RWPE2 (cell line): ENCODE data around the gene ANO6.

Source experiments
- ATAC-seq: fragments of 200-7000 bp; cut with Tn5 transposase; 3 replicates; pipeline ENCODE4 v1.9.1; 2021; ENCODE audit warnings: low read depth
- DNase-seq: peaks from one replicate; pipeline ENCODE4 v3.0.0-alpha.2; 2020; ENCODE audit warnings: low spot score
- H3K27ac ChIP-seq: fragments of 450-650 bp; 2 replicates; pipeline ENCODE4 v1.5.1; 2017; ENCODE audit warnings: mild to moderate bottlenecking; ENCODE audit not compliant: poor library complexity, severe bottlenecking
- H3K27me3 ChIP-seq: fragments of 250-450 bp; sonication (Bioruptor Pico); 2 replicates; pipeline ENCODE4 v1.5.1; 2021; ENCODE audit warnings: mild to moderate bottlenecking, moderate library complexity; ENCODE audit not compliant: insufficient read depth, poor library complexity, severe bottlenecking
- H3K36me3 ChIP-seq: fragments of 250-450 bp; sonication (Bioruptor Pico); 2 replicates; pipeline ENCODE4 v1.5.1; 2020; ENCODE audit warnings: low read depth, mild to moderate bottlenecking, moderate library complexity
- H3K4me1 ChIP-seq: fragments of 250-450 bp; sonication (Bioruptor Pico); 2 replicates; pipeline ENCODE4 v1.5.1; 2021; ENCODE audit warnings: mild to moderate bottlenecking, moderate library complexity; ENCODE audit not compliant: insufficient read depth, poor library complexity, severe bottlenecking
- H3K4me3 ChIP-seq: fragments of 250-450 bp; sonication (Bioruptor Pico); 2 replicates; pipeline ENCODE4 v1.5.1; 2021; ENCODE audit warnings: mild to moderate bottlenecking, moderate library complexity; ENCODE audit not compliant: severe bottlenecking
- H3K9me3 ChIP-seq: fragments of 250-450 bp; sonication (Bioruptor Pico); 2 replicates; pipeline ENCODE4 v1.5.1; 2021; ENCODE audit warnings: mild to moderate bottlenecking, moderate library complexity; ENCODE audit not compliant: severe bottlenecking
- CTCF ChIP-seq: fragments of 450-650 bp; IDR thresholded peaks from one replicate; pipeline ENCODE4 v1.5.1; 2017; ENCODE audit warnings: mild to moderate bottlenecking, moderate library complexity; ENCODE audit not compliant: poor library complexity, severe bottlenecking

Gene ANO6

GRCh38 chr12:45204757-45205156, 11.1 kb upstream of the ANO6 start:
- no peak for DNase-seq
- no peak for ATAC-seq
- H3K4me1 ChIP-seq = peaks cover 6% of the 10 kb centered on the region
- no peaks in the 10 kb centered on the region for H3K9me3 ChIP-seq
- H3K4me3 ChIP-seq = no peak overlapping the region
- no peak overlapping the region for H3K27ac ChIP-seq
- H3K27me3 ChIP-seq = no peaks in the 10 kb centered on the region
- no peak for TF ChIP-seq CTCF
- H3K36me3 ChIP-seq = no peaks in the 10 kb centered on the region

GRCh38 chr12:45205165-45205825, 10.6 kb upstream of the ANO6 start:
- no peak overlapping the region for H3K27ac ChIP-seq
- ATAC-seq = no peak
- no peaks in the 10 kb centered on the region for H3K27me3 ChIP-seq
- no peak overlapping the region for H3K4me3 ChIP-seq
- DNase-seq = no peak
- no peak for TF ChIP-seq CTCF
- no peaks in the 10 kb centered on the region for H3K36me3 ChIP-seq
- no peaks in the 10 kb centered on the region for H3K9me3 ChIP-seq
- H3K4me1 ChIP-seq = peaks cover 4% of the 10 kb centered on the region

- no peaks in the 10 kb centered on the region for H3K27me3 ChIP-seq
- TF ChIP-seq CTCF = no peak
- peak; percentile 60; the same call in 2 of the 3 replicates for ATAC-seq
- H3K36me3 ChIP-seq = no peaks in the 10 kb centered on the region
- H3K4me3 ChIP-seq = no peak overlapping the region
- DNase-seq = no peak
- no peak overlapping the region for H3K27ac ChIP-seq
- no peaks in the 10 kb centered on the region for H3K4me1 ChIP-seq
- H3K9me3 ChIP-seq = no peaks in the 10 kb centered on the region
These were observed 7.0 kb upstream of the ANO6 start for GRCh38 chr12:45208604-45209487.

GRCh38 chr12:45209784-45210183, 6.1 kb upstream of the ANO6 start:
- H3K27me3 ChIP-seq = no peaks in the 10 kb centered on the region
- H3K4me3 ChIP-seq = no peak overlapping the region
- no peaks in the 10 kb centered on the region for H3K36me3 ChIP-seq
- DNase-seq = no peak
- no peaks in the 10 kb centered on the region for H3K9me3 ChIP-seq
- no peak overlapping the region for H3K27ac ChIP-seq
- no peak for ATAC-seq
- no peak for TF ChIP-seq CTCF
- peaks cover 6% of the 10 kb centered on the region for H3K4me1 ChIP-seq
